Fibroblast of skin of abdomen (primary cell): ENCODE data around the gene CCDC127.
"Not testable (repeated sequence)": the region's sequence is repeated elsewhere in the genome, so short reads cannot be mapped to it uniquely, and the experiment has no call there.

Source experiments
- DNase-seq: peaks from one replicate; pipeline ENCODE4 v3.0.0-alpha.2; 2013

Gene CCDC127

GRCh38 chr5:203246-203930 is 14.6 kb downstream of the CCDC127 start:
- DNase-seq: no peak

DNA sequence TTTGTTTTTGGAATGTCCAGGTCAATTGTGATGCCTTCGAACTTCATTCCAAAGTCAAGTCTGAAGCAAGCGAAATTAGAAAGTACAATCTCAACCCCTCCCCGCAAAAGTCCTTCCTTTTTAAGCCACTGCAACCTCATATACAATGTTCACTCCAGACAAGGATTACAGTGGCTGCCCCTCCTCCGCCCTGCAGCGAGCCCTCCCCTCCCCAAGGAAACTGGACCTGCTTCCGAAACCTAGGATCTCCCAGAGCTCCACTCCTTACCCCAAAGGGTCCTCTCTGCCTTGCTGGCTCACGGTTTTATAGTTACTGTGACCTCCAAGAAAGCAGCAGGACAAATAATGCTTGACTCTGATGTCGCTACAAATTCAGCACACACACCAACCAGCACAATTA is 16.3 kb downstream of the CCDC127 start:
- DNase-seq: no peak

DNA sequence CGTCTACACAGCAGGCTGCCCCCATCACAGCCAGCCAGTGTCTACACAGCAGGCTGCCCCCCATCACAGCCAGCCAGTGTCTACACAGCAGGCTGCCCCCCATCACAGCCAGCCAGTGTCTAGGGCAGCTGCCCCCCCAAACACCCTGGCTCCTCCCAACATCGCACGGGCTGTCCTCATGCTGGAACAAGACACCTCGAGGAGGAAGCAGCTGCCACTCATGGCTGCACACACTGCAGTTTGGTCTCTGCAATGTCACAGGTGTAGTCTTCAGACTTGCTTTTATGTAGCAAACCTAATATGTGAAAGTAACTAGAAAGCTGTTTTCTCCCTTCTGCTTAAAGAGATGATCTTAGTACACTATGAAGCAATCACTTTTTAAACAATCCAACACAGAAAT is 17.0 kb downstream of the CCDC127 start:
- no peak for DNase-seq

DNA sequence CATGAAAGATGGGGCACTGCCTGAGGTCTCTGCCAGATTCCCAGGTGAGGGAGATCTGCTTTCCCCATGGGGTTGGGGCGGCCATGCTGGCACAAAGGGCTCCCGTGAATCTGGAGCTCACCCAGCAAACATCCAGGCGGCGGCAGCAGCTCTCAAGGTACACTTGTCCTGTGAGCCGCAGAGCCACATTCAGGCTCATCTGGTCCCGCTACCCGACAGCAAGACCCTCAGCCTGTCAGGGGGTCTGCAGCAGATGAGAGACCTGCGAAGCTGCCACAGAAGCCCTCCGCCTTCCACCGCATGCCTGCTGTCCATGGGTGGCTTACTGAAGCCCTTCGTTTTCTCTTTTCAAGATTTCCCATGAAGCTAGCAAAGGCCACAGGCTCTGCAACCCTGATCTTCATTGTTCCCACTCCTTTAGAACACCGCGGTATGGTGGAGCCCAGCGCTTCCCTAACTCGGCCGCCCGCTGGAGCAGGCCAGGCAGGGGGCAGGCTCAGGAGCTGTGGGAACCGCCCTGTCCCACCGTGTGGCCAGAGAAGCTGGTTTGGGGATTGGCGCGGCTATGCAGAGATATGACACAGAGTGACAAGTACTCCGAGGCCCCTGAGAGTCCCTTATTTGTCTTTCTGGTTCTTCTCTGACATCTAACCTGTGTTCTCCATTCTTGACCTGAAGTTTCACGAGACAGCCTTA is 17.9 kb downstream of the CCDC127 start:
- DNase-seq: no peak

GRCh38 chr5:199197-199949 is 18.6 kb downstream of the CCDC127 start:
- DNase-seq: no peak

DNA sequence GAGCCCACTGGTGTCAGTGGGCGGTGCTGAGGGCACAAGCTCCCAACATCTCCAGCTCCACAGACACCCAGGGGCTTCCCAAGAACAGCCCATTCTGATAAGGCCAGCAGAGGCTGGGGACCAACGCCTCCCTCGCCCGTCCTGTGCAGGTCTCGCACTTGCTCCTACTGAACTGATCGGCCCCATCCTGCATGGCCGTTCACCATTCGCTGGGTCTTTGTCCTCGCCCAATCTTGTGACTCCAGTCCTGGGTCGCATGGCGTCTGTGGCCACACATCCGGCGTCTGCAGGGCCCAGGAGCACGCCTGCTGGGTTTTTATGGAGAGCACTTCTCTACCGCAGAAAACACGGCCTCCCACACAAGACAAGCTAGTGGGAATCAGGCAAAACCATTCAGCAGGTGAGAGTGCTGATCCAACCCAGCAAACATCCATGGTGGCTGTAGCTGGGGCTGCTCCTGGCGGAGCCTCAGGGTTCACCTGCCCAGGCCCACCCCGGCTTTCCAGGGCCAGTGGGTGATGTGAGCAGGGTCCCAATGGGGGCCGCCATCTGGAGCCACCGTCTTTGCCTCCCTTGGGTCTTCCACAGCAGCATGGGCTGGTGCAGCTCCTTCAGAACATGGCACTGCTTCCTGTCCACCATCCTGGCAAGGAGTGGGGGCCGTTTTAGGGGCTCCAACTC is 19.3 kb downstream of the CCDC127 start:
- no peak for DNase-seq

GRCh38 chr5:197892-198489 is 20.0 kb downstream of the CCDC127 start:
- DNase-seq: no peak

DNA sequence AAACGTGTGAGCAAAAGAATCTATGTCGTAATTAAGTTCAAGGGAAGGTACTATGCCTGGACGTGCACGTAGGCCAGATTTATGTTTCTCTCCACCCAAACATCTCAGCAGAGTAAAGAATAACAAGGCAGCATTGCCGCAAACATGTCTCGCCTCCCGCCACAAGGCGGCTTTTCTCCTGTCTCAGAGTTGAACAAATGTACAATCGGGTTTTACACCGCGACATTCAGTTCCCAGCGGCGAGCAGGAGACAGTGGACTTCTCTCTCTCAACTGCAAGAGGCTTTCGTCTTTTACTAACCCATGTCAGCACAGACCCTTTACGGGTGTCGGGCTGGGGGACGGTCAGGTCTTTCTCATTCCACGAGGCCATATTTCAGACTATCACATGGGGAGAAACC is 20.9 kb downstream of the CCDC127 start:
- DNase-seq: not testable (repeated sequence)

DNA sequence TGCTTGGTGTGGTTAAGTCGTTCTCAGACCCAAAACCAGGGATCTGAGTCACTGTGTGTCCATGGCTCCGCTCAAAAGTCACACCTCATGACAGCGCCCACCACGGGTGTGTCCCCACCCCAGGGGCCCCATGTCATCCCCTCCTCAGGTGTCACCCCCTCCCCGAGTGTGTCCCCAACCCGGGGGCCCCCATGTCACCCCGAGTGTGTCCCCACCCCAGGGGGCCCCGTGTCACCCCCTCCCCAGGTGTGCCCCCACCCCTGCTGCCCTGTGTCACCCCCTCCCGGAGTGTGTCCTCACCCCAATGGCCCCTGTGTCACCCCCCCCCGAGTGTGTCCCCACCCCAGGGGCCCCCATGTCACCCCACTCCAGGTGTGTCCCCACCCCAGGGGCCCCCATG is 21.6 kb downstream of the CCDC127 start:
- no peak for DNase-seq

DNA sequence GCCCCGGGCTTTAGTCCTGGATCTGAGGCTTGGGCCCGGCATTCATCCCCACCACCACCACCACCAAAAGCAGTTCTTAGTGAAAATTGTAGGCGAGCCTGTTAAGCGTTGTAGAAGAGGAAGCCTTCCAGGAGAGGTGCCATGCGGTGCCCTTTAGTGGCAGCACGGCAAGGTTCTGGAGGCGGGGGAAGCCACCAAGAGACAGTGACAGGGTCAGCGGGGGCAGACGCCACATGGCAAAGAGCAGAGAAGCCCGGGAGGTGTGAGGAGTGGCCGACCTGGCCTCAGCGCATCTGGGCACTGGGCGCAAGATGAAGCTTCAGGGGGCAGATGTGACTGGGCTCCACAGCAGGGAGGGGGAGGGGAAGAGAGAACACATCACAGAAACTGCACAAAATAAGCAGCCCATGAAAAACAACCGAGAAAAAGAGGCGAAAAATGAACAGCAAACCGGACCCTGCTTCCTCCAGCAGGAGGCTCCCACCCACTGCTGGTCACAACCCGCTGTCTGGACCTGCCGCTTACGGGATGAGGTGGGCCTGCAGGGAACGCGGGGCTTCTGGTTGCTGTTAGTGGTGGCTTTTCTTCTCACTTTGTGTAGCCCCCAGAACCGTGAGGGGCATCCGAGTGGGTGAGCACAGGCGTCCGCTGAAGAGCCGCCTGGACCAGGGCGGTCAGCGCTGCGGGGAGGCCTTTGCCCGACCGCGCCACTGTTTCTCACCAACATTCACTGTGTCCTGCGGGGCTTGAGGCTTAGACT is 22.4 kb downstream of the CCDC127 start:
- DNase-seq: no peak

- no peak for DNase-seq
Measured at GRCh38 chr5:194603-195209, 23.2 kb downstream of the CCDC127 start.

DNA sequence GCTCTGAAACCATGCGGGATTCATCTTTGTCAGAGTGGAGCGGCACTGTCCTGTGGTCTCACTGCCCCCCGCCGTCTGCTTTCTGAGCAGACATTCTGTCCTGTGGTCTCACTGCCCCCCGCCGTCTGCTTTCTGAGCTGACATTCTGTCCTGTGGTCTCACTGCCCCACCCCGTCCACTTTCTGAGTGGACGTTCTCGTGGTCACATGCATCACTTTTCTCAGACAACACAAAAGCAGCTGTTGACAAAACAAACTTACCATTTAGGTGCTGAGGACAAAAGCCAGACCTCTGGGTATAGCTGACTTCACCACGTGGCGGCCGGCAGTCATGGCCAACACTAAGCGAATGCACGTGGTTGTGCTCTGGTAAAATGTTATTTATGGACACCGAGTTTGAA is 23.9 kb downstream of the CCDC127 start:
- DNase-seq: no peak

DNA sequence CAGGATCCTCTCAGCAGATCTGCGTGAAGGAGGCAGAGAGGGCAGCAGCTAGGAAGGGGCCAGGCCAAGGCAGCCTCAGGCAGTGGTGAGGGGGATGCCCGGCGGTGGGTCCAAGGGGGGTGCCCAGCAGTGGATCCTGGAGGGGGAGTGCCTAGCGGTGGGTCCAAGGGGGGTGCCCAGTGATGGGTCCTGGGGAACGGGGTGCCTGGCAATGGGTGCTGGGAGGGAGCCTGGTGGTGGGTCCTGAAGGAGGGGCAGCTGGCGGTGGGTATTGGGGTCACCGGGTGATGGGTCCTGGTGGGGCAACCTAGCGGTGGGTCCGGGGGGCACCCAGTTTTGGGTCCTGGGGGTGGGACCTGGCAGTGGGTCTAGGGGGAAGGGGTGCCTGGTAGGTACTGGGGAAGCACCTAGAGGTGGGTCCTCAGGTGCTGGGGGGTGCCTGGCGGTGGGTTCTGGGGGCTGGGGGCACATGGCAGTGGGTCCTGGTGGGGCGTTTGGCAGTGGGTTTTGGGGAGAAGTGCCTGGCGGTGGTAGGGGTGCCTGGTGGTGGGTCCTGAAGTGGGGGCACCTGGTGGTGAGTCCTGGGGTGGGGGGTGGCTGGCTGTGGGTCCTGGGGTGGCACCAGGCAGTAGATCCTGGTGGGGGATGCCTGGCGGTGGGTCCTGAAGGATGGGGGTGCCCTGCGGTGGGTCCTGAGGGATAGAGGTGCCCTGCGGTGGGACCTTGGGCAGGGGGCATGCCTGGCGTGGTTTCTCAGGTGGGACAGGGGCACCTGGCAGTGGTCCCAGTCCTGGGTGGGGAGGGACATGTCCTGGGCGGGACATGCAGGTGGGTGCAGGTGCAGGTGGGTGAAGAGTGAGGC is 24.8 kb downstream of the CCDC127 start:
- no peak for DNase-seq

DNA sequence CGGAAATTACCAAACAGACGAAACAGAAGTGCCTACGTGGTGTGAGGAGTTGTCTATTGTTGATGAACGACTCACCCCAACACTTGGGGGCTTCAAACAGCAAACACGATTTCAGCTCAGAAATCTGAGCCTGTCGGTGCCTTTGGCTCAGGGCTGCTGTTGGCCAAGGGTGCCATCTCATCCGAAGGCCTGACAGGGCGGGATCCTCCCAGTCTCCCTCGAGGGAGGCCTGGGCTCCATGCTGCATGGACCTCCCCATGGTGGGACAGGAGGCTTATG is 25.3 kb downstream of the CCDC127 start:
- no peak for DNase-seq

GRCh38 chr5:191949-192690 is 25.8 kb downstream of the CCDC127 start:
- no peak for DNase-seq

GRCh38 chr5:191036-191948 is 26.7 kb downstream of the CCDC127 start, which contains the start of gene LRRC14B:
Gene LRRC14B, plus strand, starts transcription at chr5:191495. Its CDS starts 44 bp downstream, at chr5:191539.
- no peak for DNase-seq

DNA sequence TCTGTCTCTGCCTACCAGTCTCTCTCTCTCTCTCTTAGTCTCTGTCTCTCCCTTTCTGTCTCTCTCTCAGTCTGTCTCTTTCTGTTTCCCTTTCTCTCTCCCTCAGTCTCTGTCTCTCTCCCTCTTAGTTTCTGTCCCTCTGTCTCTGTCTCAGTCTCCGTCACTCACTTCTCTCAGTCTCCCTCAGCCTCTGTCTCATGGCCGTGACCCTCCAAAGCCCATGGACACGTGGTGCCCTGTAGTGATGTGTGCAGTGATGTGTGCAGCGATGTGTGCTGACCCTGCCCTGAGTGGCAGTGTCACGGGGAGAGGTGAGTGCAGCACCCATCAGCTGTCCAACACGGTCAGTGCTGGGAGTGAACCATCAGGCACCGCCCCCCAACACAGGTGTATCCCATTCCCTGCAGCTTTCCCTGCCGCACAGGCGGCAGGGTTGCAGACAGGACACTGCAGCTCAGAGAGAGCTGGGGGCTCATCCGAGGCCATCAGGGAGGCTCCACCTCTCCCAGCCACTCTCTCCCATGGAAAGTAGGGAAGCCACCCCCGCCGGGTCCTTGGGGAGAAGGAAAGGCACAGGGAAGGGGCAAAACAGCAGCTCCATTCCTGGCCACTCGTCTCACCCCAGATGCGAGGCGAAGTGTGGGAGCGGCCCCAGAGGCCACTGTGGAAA is 27.5 kb downstream of the CCDC127 start:
- DNase-seq: no peak

DNA sequence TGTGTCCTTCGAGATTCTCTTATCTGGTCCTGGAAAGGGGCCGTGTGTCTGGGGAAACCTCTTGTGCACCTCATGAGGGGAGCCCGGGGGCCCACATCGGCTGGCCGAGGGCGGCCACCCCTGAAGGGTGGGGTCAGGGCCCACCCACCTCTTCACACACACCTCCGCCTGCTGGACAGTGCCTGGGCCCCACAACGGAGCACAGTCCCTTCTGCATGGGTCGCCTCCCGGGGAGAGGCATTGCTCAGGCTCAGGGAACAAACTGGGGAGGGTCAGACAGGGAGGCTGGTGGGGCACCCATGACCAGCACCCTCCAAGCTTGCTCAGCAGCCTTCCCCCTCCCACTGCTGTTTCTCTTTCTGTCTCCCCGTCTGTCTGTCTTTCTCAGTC is 28.0 kb downstream of the CCDC127 start:
- DNase-seq: no peak
